SK-N-DZ (cell line): Measurements from ENCODE around the gene NOX3. TPM values are rescaled to one million over a fixed set of nuclear protein-coding genes. Genes with fewer than 3 reads are reported as not detected.
"Not testable (repeated sequence)": the region's sequence is repeated elsewhere in the genome, so short reads cannot be mapped to it uniquely, and the experiment has no call there.

ENCODE experiments used
- DNase-seq: peaks from one replicate; pipeline ENCODE4 v3.0.0-alpha.2; 2015; ENCODE audit warnings: low spot score
- polyA plus RNA-seq, 2 experiments: library from polyadenylated mRNA; depleted of rRNA; stranded (reverse); fragments of >200 nt; gene quantifications; 2 replicates each; pipeline ENCODE4 v1.2.3, GENCODE V29; 2014

The NOX3 gene
- not detected in 2 replicates for polyA plus RNA-seq (2014; cell fraction: cytosol; rRNA removed)
- not detected in 2 replicates for polyA plus RNA-seq (2014; cell fraction: nucleus; rRNA removed)

GRCh38 chr6:155455766-155456165 is at the start of gene NOX3:
NOX3 (minus strand) TSS chr6:155455839; CDS start chr6:155455800, 39 bp downstream.
- no peak for DNase-seq

GRCh38 chr6:155504848-155505607 is 49.4 kb upstream of the NOX3 start:
- no peak for DNase-seq

- DNase-seq = no peak
Observed at GRCh38 chr6:155502393-155502792, 46.8 kb upstream of the NOX3 start.

- no peak for DNase-seq
Observed at GRCh38 chr6:155499574-155499973, 43.9 kb upstream of the NOX3 start.

GRCh38 chr6:155498370-155498769 is 42.7 kb upstream of the NOX3 start:
- DNase-seq = no peak

GRCh38 chr6:155497273-155497672 is 41.6 kb upstream of the NOX3 start:
- no peak for DNase-seq

GRCh38 chr6:155495011-155495768 is 39.6 kb upstream of the NOX3 start:
- peak; percentile 52 for DNase-seq

- DNase-seq = no peak
Observed at GRCh38 chr6:155493694-155494143, 38.1 kb upstream of the NOX3 start.

GRCh38 chr6:155493026-155493693 is 37.5 kb upstream of the NOX3 start:
- DNase-seq = no peak

GRCh38 chr6:155492061-155492735 is 36.6 kb upstream of the NOX3 start:
- no peak for DNase-seq

- DNase-seq = no peak
Observed at GRCh38 chr6:155491421-155491820, 35.8 kb upstream of the NOX3 start.

- not testable (repeated sequence) for DNase-seq
Observed at GRCh38 chr6:155488197-155488596, 32.6 kb upstream of the NOX3 start.

GRCh38 chr6:155487371-155488130 is 31.9 kb upstream of the NOX3 start:
- no peak for DNase-seq

- no peak for DNase-seq
Observed at GRCh38 chr6:155486721-155487294, 31.2 kb upstream of the NOX3 start.

GRCh38 chr6:155485756-155486155 is 30.1 kb upstream of the NOX3 start:
- DNase-seq = no peak

GRCh38 chr6:155483858-155484257 is 28.2 kb upstream of the NOX3 start:
- no peak for DNase-seq

- DNase-seq = no peak
Observed at GRCh38 chr6:155481215-155481614, 25.6 kb upstream of the NOX3 start.

- no peak for DNase-seq
Observed at GRCh38 chr6:155473741-155474140, 18.1 kb upstream of the NOX3 start.

GRCh38 chr6:155472886-155473285 is 17.2 kb upstream of the NOX3 start:
- no peak for DNase-seq

GRCh38 chr6:155470979-155471616 is 15.5 kb upstream of the NOX3 start:
- DNase-seq = not testable (repeated sequence)
